Measurements from ENCODE around the gene CCDC122.

The CCDC122 gene

GRCh38 chr13:43797869-43798268 is 81.7 kb downstream of the CCDC122 start:
- no peak for TF ChIP-seq CTCF (IDR thresholded peaks at IDR 0.05; ENCODE audit: control insufficient read depth, extremely low read depth, insufficient read depth)
- DNase-seq (ENCODE audit: low read depth) = no peak
- no peak overlapping the region for H3K4me3 ChIP-seq (ENCODE audit: low read depth, low read length)

- H3K4me3 ChIP-seq (ENCODE audit: low read depth, low read length) = no peak overlapping the region
- DNase-seq (ENCODE audit: low read depth) = no peak
- TF ChIP-seq CTCF (IDR thresholded peaks at IDR 0.05; ENCODE audit: control insufficient read depth, extremely low read depth, insufficient read depth) = no peak
Measured at GRCh38 chr13:43797159-43797558, 82.4 kb downstream of the CCDC122 start.

GRCh38 chr13:43794416-43794815 is 85.1 kb downstream of the CCDC122 start:
- TF ChIP-seq CTCF (IDR thresholded peaks at IDR 0.05; ENCODE audit: control insufficient read depth, extremely low read depth, insufficient read depth) = no peak
- no peak for DNase-seq (ENCODE audit: low read depth)
- H3K4me3 ChIP-seq (ENCODE audit: low read depth, low read length) = no peak overlapping the region

GRCh38 chr13:43792076-43792881 is 87.3 kb downstream of the CCDC122 start:
- DNase-seq (ENCODE audit: low read depth) = no peak
- no peak for TF ChIP-seq CTCF (IDR thresholded peaks at IDR 0.05; ENCODE audit: control insufficient read depth, extremely low read depth, insufficient read depth)
- H3K4me3 ChIP-seq (ENCODE audit: low read depth, low read length) = no peak overlapping the region

- TF ChIP-seq CTCF (IDR thresholded peaks at IDR 0.05; ENCODE audit: control insufficient read depth, extremely low read depth, insufficient read depth) = no peak
- no peak for DNase-seq (ENCODE audit: low read depth)
- H3K4me3 ChIP-seq (ENCODE audit: low read depth, low read length) = peak overlapping the region; percentile 69
Measured at GRCh38 chr13:43787997-43788396, 91.5 kb downstream of the CCDC122 start.

GRCh38 chr13:43787518-43787891 is 92.0 kb downstream of the CCDC122 start:
- no peak for TF ChIP-seq CTCF (IDR thresholded peaks at IDR 0.05; ENCODE audit: control insufficient read depth, extremely low read depth, insufficient read depth)
- H3K4me3 ChIP-seq (ENCODE audit: low read depth, low read length) = peak overlapping the region; percentile 69
- DNase-seq (ENCODE audit: low read depth) = no peak
